Glutamatergic neuron (in vitro differentiated cells): ENCODE data around the gene HPSE2. TPM values are rescaled to one million over a fixed set of nuclear protein-coding genes. Genes with fewer than 3 reads are reported as not detected.
A peak's percentile ranks its signal among the peaks of the same experiment; 100 is the strongest.

ENCODE experiments used
- DNase-seq: peaks from one replicate; pipeline ENCODE4 v3.0.0; 2022
- H3K27ac Mint-ChIP-seq: one replicate; pipeline ENCODE4 v1.8.0; 2020; ENCODE audit warnings: mild to moderate bottlenecking, mixed read lengths, inconsistent platforms; ENCODE audit not compliant: unreplicated experiment
- H3K27me3 Mint-ChIP-seq: one replicate; pipeline ENCODE4 v1.8.0; 2020; ENCODE audit warnings: mild to moderate bottlenecking, moderate library complexity, mixed read lengths, inconsistent platforms; ENCODE audit not compliant: unreplicated experiment
- H3K36me3 Mint-ChIP-seq: one replicate; pipeline ENCODE4 v1.8.0; 2020; ENCODE audit warnings: mild to moderate bottlenecking, mixed read lengths, inconsistent platforms; ENCODE audit not compliant: unreplicated experiment
- H3K4me1 Mint-ChIP-seq: one replicate; pipeline ENCODE4 v1.8.0; 2020; ENCODE audit warnings: mild to moderate bottlenecking, low read depth, mixed read lengths, inconsistent platforms; ENCODE audit not compliant: unreplicated experiment
- H3K4me3 Mint-ChIP-seq: one replicate; pipeline ENCODE4 v1.8.0; 2020; ENCODE audit warnings: mild to moderate bottlenecking, mixed read lengths, inconsistent platforms; ENCODE audit not compliant: unreplicated experiment
- H3K9me3 Mint-ChIP-seq: one replicate; pipeline ENCODE4 v1.8.0; 2020; ENCODE audit warnings: mild to moderate bottlenecking, moderate library complexity, mixed read lengths, inconsistent platforms; ENCODE audit not compliant: unreplicated experiment
- total RNA-seq: library from RNA; stranded (reverse); fragmentation: NEBNext Ultra II Directional; extraction: Animal tissue kit (Norgen Biotek cat#: 25700); gene quantifications from one replicate; pipeline ENCODE4 v1.2.1, GENCODE V29; 2021; ENCODE audit not compliant: unreplicated experiment
- TF ChIP-seq, protein P1 (sequence below): fragments of 200-600 bp; sonication (generic); IDR thresholded peaks from one replicate; pipeline ENCODE4 v1.5.0; 2021; ENCODE audit not compliant: partially characterized antibody, unreplicated experiment

The HPSE2 gene
- total RNA-seq, 1 donor from 2014 or later = not detected

DNA sequence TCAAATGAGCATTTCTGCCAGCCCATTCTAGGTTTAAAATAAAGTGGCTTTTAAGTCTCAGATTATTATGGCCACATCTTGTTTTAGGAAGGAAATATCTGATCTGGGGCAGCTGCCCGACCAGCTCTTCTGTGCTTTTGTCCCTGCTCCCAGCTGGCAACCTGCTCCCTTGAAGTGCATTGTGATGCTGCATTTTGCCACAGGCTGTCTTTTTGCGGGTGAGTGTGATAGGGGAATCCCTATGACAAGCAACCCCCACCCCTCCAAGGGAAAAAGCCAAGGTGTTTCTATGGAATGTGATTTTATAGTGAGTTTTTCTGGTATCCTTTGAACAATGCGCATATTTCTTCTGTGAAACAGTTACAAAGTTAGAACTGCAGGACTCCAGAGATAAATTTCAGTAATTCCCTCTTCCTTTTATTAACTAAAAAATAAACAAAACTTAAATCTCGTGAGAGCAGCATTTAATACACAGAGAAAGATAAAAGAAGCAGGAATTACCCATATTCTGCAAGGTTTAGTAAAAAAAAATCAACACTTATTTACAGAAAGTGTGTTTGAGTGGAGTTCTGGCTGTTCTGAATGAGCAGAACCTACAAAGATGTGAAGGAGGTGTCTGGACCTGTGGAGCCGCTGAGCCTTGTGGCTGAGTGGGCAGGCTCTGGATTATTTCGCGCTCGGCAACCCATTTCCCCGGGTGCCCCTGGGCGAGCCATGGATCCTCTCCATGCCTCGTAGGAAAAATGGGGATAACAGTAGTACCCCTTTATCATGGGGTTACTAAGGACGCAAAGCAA is 778.8 kb downstream of the HPSE2 start:
- H3K4me3 Mint-ChIP-seq = no peak overlapping the region
- DNase-seq = no peak
- H3K4me1 Mint-ChIP-seq = peaks cover 32% of the 10 kb centered on the region
- no peaks in the 10 kb centered on the region for H3K36me3 Mint-ChIP-seq
- H3K9me3 Mint-ChIP-seq = no peaks in the 10 kb centered on the region
- TF ChIP-seq, protein P1, sequence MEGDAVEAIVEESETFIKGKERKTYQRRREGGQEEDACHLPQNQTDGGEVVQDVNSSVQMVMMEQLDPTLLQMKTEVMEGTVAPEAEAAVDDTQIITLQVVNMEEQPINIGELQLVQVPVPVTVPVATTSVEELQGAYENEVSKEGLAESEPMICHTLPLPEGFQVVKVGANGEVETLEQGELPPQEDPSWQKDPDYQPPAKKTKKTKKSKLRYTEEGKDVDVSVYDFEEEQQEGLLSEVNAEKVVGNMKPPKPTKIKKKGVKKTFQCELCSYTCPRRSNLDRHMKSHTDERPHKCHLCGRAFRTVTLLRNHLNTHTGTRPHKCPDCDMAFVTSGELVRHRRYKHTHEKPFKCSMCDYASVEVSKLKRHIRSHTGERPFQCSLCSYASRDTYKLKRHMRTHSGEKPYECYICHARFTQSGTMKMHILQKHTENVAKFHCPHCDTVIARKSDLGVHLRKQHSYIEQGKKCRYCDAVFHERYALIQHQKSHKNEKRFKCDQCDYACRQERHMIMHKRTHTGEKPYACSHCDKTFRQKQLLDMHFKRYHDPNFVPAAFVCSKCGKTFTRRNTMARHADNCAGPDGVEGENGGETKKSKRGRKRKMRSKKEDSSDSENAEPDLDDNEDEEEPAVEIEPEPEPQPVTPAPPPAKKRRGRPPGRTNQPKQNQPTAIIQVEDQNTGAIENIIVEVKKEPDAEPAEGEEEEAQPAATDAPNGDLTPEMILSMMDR = no peak
- H3K27me3 Mint-ChIP-seq = peaks cover 6% of the 10 kb centered on the region
- no peak overlapping the region for H3K27ac Mint-ChIP-seq

DNA sequence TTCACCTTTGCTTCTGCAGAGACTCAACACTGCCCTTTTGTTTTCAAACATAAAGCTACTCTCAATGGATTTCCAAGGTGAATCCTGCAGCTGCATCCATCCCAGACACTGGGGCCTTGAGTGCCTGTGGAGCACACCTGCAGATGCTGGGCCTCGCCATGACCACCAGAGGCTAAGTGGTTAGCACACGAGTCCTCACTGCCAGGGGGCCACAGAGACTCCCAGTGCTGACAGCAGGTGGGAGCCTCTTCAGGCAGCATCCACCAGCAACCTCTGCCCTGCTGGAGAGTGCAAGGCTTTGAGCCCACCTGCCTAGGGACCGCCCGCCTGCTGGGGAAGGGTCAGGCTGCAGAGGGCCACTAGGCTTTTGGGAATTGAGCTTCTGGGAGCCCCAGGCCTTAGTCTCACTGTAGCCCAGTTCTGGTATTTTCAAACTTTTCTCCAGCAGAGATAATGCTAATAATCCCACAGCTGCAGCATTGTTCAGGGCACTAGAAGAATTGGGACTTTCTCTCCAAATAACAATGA is 779.5 kb downstream of the HPSE2 start:
- no peak overlapping the region for H3K27ac Mint-ChIP-seq
- H3K27me3 Mint-ChIP-seq = peaks cover 6% of the 10 kb centered on the region
- DNase-seq = no peak

DNA sequence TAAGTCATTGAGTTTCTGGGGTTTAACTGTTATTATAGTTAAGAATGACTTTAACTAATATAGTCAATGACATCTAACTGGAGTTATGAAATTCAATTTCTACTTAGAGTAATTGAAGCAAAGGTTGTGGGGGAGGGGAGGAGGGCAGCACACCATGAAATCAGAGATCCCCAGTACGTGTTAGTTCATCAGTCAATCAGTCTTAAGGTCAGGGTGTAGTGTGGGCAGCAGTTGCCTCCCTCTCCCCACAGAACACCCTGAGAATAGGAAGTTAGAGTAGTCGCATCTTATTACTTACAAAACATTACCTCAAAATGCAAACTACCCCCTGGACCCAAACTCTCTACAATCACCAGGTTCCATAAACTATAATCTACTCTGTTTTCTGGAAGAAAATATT is 781.9 kb downstream of the HPSE2 start:
- Mint-ChIP-seq H3K27ac (no peak overlapping the region), H3K36me3 (no peaks in the 10 kb centered on the region), H3K4me3 (no peak overlapping the region), H3K9me3 (peaks cover 7% of the 10 kb centered on the region), H3K4me1 (peaks cover 31% of the 10 kb centered on the region), H3K27me3 (peaks cover 4% of the 10 kb centered on the region)
- TF ChIP-seq, protein P1 = no peak
- DNase-seq = no peak

More for the DNA sequence above, 779.5 kb downstream of the HPSE2 start:
- Mint-ChIP-seq H3K4me1 (peaks cover 31% of the 10 kb centered on the region), H3K36me3 (no peaks in the 10 kb centered on the region), H3K9me3 (no peaks in the 10 kb centered on the region), H3K4me3 (no peak overlapping the region)
- TF ChIP-seq, protein P1 = no peak

DNA sequence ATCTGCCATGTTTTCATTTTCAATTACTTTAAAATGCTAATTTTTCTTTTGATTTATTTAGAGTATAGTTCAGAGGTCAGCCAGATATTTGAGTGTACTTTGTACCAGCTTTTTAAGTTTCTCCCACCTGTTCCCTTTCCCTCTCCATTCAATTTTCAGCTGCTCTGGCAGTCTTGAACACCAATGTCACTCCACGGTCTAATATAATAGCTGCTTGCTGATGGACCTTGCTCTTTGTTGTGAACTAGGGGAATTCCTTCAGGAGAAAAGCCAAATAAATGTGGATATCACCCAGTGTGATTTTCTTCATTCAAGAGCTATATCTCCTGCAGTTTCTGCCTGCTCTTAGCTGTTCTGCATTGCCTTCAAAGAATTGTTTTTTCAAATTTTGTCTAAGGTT is 785.0 kb downstream of the HPSE2 start:
- Mint-ChIP-seq H3K4me1 (peaks cover 32% of the 10 kb centered on the region), H3K4me3 (peak overlapping the region; percentile 5), H3K27me3 (peaks cover 2% of the 10 kb centered on the region), H3K9me3 (peaks cover 9% of the 10 kb centered on the region), H3K36me3 (no peaks in the 10 kb centered on the region), H3K27ac (peak overlapping the region; percentile 50)
- DNase-seq = no peak
- TF ChIP-seq, protein P1 = no peak

DNA sequence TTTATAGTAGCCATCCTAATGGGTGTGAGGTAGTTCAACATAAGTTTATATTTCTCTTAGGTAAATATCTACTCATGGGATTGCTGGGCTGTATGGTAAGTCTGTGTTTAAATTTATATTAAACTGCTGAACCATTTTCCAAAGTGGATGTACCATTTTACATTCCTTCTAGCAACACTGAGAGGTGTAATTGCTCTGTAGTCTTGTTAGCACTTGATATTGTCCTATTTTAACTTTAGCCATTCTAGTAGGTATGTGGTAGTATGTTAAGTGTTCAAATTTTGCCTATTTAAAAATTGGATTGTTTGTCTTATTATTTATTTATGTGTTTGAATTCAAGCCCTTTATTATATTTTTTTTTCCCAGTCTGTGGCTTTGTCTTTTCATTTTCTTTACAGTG is 786.4 kb downstream of the HPSE2 start:
- Mint-ChIP-seq H3K4me1 (peaks cover 31% of the 10 kb centered on the region), H3K27ac (peak overlapping the region; percentile 44), H3K4me3 (no peak overlapping the region), H3K9me3 (peaks cover 9% of the 10 kb centered on the region), H3K36me3 (no peaks in the 10 kb centered on the region), H3K27me3 (peaks cover 2% of the 10 kb centered on the region)
- TF ChIP-seq, protein P1 = no peak
- DNase-seq = no peak
